ENCODE data around the gene CD74. TPM values are rescaled to one million over a fixed set of nuclear protein-coding genes. Genes with fewer than 3 reads are reported as not detected.

Gene CD74
- total and polyA plus RNA-seq, 2 of the 4 experiments (the other 2 are of a cell fraction) = 0.18 to 1.1 TPM

DNA sequence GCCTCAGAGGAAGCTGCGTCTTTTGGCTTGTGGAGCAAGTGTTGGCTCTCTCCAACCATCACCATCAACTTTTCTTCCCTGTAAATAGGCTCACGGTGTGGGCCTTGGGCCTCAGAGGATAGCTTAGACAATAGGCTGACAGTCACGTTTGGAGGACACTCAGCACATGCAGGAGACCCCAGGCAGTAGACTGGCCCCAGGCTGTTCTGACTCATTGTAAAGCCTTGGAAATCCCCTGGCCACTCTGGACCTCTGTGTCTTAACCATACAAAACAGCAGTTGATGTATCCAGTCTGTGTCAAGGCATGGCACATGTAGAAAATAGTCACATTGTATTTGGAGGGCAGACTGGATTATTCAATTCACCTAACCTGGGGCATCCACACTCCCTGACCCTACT lies 18.6 kb downstream of the CD74 start:
- ATAC-seq (ENCODE audit: low read depth) (peak; percentile 40), DNase-seq (peak; percentile 84)
- peak overlapping the region; percentile 32 for H2AFZ ChIP-seq (replicated peaks; ENCODE audit: low read length, poor library complexity)
- no peak overlapping the region for H3K23ac ChIP-seq (ENCODE audit: low read depth, low read length)
- no peak overlapping the region for H2BK15ac ChIP-seq (ENCODE audit: low read depth, low read length)
- no peak overlapping the region; the same call in 1 of the 2 replicates for H2BK120ac ChIP-seq (ENCODE audit: low read depth, low read length)
- peaks cover 14% of the 10 kb centered on the region for H3K4me1 ChIP-seq (ENCODE audit: control insufficient read depth, insufficient read depth, low read length)
- H4K91ac ChIP-seq (ENCODE audit: insufficient read depth, low read depth, low read length) = no peak overlapping the region
- peak overlapping the region; percentile 53 for H2AK9ac ChIP-seq (replicated peaks; ENCODE audit: low read depth, low read length, poor library complexity)
- peak overlapping the region; percentile 41 for H2BK5ac ChIP-seq (ENCODE audit: low read depth, low read length, poor library complexity, severe bottlenecking)
- peaks cover 4% of the 10 kb centered on the region; the same call in 1 of the 2 replicates for H4K20me1 ChIP-seq (ENCODE audit: insufficient read depth, low read length)
- POLR2A ChIA-PET (ENCODE audit: unreplicated experiment) = no interaction called here
- CTCF ChIA-PET = no interaction called here
- H2BK20ac ChIP-seq (ENCODE audit: low read depth, low read length) = no peak overlapping the region
- H3K18ac ChIP-seq (ENCODE audit: low read depth, low read length) = no peak overlapping the region
- H3K4ac ChIP-seq (ENCODE audit: low read depth, low read length) = 0 out of 2 replicates have a peak overlapping the region, but pooled peaks have one; percentile 17
- H3K79me1 ChIP-seq (ENCODE audit: low read depth in 1 of 2, low read length in 2 of 2) = peaks cover 0 to 7% of the 10 kb centered on the region in 2 experiments; a peak in 1 of 4 replicates
- no peak overlapping the region for H3K27ac ChIP-seq (ENCODE audit: insufficient read depth, low read length)
- H3K4me2 ChIP-seq (ENCODE audit: low read depth, low read length) = no peak overlapping the region
- dilution Hi-C loops (cut with HindIII; ENCODE audit: low sequenced_read_pairs, unreplicated experiment) = no loop called here
- no peak overlapping the region for H3K56ac ChIP-seq (ENCODE audit: extremely low read depth, insufficient read depth, low read length)
- TF ChIP-seq MAZ (IDR thresholded peaks at IDR 0.05; ENCODE audit: borderline replicate concordance, low read depth, low read length) (0 out of 2 replicates have a peak, but pooled peaks have one; percentile 12), FOS (IDR thresholded peaks at IDR 0.05; ENCODE audit: low read depth, low read length) (peak; percentile 24; the same call in 1 of the 2 replicates), CEBPB (IDR thresholded peaks at IDR 0.05; ENCODE audit: low read depth, low read length) (no peak), BHLHE40 (IDR thresholded peaks at IDR 0.05; ENCODE audit: low read depth, low read length) (peak; percentile 95), MXI1 (IDR thresholded peaks at IDR 0.05; ENCODE audit: borderline replicate concordance, low read depth, low read length) (no peak)
- H3K27me3 ChIP-seq (ENCODE audit: control insufficient read depth, insufficient read depth, low read length) = no peaks in the 10 kb centered on the region
- in situ Hi-C loops (cut with MboI; ENCODE audit: low sequenced_read_pairs) = no loop called here
- 67% methylated on average over 1 of the region's 3 CpGs; no CpG with 5 or more reads in 1 of the 2 experiments for WGBS, 2 experiments (ENCODE audit: extremely low coverage in 2 of 2, insufficient read length in 1 of 2)
- no peak overlapping the region for H4K5ac ChIP-seq (ENCODE audit: low read depth, low read length)
- no peak overlapping the region for H3K4me3 ChIP-seq (ENCODE audit: insufficient read depth, low read depth, low read length)
- intact Hi-C loops (cut with micrococcal nuclease) = no loop called here
- no peaks in the 10 kb centered on the region for H3K9me3 ChIP-seq (ENCODE audit: control insufficient read depth, insufficient read depth, low read length)
- BruUV-seq (replicated peaks) = no TSS peak
- no peak overlapping the region; the same call in 1 of the 2 replicates for H3K14ac ChIP-seq (replicated peaks; ENCODE audit: low read depth, low read length)
- peak overlapping the region in 1 of 2 experiments; percentile 51; a peak in 1 of 4 replicates for H4K8ac ChIP-seq (ENCODE audit: low read depth in 2 of 2, low read length in 2 of 2)
- no peak overlapping the region for H2AK5ac ChIP-seq (ENCODE audit: low read depth, low read length)
- H3K36me3 ChIP-seq (ENCODE audit: control insufficient read depth, insufficient read depth, low read length) = peaks cover 59% of the 10 kb centered on the region
- H3K9ac ChIP-seq (ENCODE audit: low read depth, low read length) = no peak overlapping the region
- peaks cover 19% of the 10 kb centered on the region for H3K9me1 ChIP-seq (ENCODE audit: insufficient read depth, low read length)
